GM06990 (cell line): ENCODE measurements around the gene FTCDNL1.

ENCODE experiments used
- DNase-seq: peaks from one replicate; pipeline ENCODE4 v3.0.0-alpha.2; 2011; ENCODE audit not compliant: insufficient read length; ENCODE audit errors: extremely low read depth
- H3K27me3 ChIP-seq: replicated peaks from 2 replicates; pipeline ENCODE4 v1.6.0; 2011; ENCODE audit warnings: low read length; ENCODE audit not compliant: control insufficient read depth, insufficient read depth
- H3K36me3 ChIP-seq: 2 replicates; pipeline ENCODE4 v1.5.1; 2011; ENCODE audit warnings: low read length; ENCODE audit not compliant: control insufficient read depth, insufficient read depth
- H3K4me3 ChIP-seq: replicated peaks from 2 replicates; pipeline ENCODE4 v1.5.1; 2011; ENCODE audit warnings: low read depth, mild to moderate bottlenecking, control low read depth, low read length
- CTCF ChIP-seq: IDR thresholded peaks from 2 replicates; pipeline ENCODE4 v1.5.1; 2011; ENCODE audit warnings: low read length, control low read depth, mild to moderate bottlenecking, inconsistent platforms; ENCODE audit not compliant: insufficient read depth, poor library complexity, severe bottlenecking

FTCDNL1 gene

DNA sequence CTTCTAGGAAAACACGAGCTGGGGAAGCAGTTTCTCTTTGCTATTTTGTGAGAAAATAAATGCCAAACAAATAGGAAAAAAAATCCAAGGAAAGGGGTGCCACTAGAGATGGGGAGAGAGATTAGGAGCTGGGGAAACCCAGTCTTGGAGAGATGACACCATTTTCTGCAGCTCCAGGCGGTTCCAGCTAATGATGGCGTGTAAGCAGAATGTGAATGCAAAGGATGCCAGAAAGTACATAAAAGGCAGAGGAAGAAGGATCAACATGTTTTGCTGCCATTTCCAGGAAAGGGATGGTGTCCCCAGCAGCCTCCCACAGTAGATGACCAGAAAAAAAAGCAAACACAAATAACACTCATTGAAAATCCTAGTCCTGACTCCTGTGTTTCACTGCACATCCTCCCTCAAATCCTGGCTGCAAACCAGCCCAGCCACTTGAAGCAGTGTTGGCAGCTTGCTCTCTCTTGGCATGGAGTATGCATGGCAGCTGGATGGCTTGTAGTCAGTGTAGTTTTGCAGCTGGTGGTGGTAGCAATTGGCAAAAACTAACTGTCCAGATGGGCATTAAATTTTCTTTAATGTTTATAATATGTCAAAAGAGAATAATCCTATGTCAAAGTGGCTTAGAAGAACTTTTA, 93.6 kb downstream of the FTCDNL1 start:
- DNase-seq = no peak
- no peaks in the 10 kb centered on the region for H3K27me3 ChIP-seq
- no peak for TF ChIP-seq CTCF
- H3K4me3 ChIP-seq = no peak overlapping the region
- no peaks in the 10 kb centered on the region for H3K36me3 ChIP-seq

GRCh38 chr2:199756743-199757142, 94.2 kb downstream of the FTCDNL1 start:
- H3K4me3 ChIP-seq = no peak overlapping the region
- no peaks in the 10 kb centered on the region for H3K27me3 ChIP-seq
- no peak for TF ChIP-seq CTCF
- H3K36me3 ChIP-seq = no peaks in the 10 kb centered on the region
- no peak for DNase-seq

GRCh38 chr2:199756211-199756610, 94.8 kb downstream of the FTCDNL1 start:
- Histone ChIP-seq H3K27me3 (no peaks in the 10 kb centered on the region), H3K36me3 (no peaks in the 10 kb centered on the region), H3K4me3 (no peak overlapping the region)
- no peak for DNase-seq
- TF ChIP-seq CTCF = no peak

DNA sequence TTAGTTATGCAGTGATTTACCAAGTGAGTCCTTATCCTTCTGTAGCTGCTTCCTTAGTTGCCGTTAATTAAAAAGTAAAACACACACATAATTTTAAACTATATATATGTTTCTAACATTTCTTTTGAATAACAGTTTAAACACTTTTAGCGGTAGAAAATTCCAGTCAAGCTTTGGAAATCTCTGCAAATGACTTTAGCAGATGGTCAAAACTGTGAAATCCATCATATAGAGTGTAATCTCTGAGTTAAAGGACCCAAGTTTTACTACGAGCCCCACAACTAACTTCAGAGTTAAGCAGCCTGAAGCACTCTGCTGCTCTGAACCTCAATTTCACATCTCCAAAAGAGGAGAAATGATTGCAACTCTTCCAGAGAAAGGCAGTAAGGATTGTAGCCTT, 96.2 kb downstream of the FTCDNL1 start:
- TF ChIP-seq CTCF = no peak
- no peaks in the 10 kb centered on the region for H3K36me3 ChIP-seq

GRCh38 chr2:199751492-199752120, 99.4 kb downstream of the FTCDNL1 start:
- Histone ChIP-seq H3K4me3 (no peak overlapping the region), H3K36me3 (no peaks in the 10 kb centered on the region), H3K27me3 (no peaks in the 10 kb centered on the region)
- DNase-seq = no peak
- no peak for TF ChIP-seq CTCF

More for the DNA sequence above, 96.2 kb downstream of the FTCDNL1 start:
- no peak for DNase-seq
- no peak overlapping the region for H3K4me3 ChIP-seq
- no peaks in the 10 kb centered on the region for H3K27me3 ChIP-seq
